ENCODE measurements around the gene STK39. TPM values are rescaled to one million over a fixed set of nuclear protein-coding genes. Genes with fewer than 3 reads are reported as not detected.

The STK39 gene
- total RNA-seq, 1 donor, result 18.1 TPM

DNA sequence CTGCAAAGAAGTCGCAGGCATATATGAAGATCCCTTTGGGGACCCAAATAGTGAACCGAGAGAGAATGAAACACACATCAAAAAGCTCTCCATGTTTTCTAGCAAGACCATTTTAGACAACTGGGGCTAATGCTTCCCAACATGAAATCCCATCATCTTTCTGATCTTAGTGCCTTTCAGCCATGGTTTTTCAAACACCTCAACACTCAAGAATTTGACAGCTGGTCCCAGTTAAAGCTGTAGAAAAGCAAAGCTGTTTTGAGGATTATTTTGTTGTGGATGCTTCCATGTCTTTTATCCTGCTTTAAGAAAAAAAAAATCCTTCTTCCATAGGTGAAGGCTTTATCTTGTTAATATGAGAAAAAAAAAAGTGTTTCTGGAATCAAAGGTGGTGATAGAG is 259.1 kb downstream of the STK39 start:
- Histone ChIP-seq H2AFZ (ENCODE audit: low read length) (no peak overlapping the region), H3K36me3 (ENCODE audit: insufficient read depth, low read length) (no peaks in the 10 kb centered on the region), H3K27me3 (ENCODE audit: insufficient read depth, low read length) (no peaks in the 10 kb centered on the region), H3K27ac (ENCODE audit: low read depth, low read length) (no peak overlapping the region), H3K4me1 (ENCODE audit: insufficient read depth, low read length) (no peaks in the 10 kb centered on the region), H3K79me2 (ENCODE audit: insufficient read depth, low read length) (no peaks in the 10 kb centered on the region), H4K20me1 (ENCODE audit: insufficient read depth, low read length) (no peaks in the 10 kb centered on the region), H3K9me3 (ENCODE audit: low read depth, low read length) (no peaks in the 10 kb centered on the region), H3K4me2 (ENCODE audit: insufficient read depth, low read length) (no peak overlapping the region), H3K4me3 (ENCODE audit: insufficient read depth, low read length) (no peak overlapping the region)
- TF ChIP-seq, protein P1, sequence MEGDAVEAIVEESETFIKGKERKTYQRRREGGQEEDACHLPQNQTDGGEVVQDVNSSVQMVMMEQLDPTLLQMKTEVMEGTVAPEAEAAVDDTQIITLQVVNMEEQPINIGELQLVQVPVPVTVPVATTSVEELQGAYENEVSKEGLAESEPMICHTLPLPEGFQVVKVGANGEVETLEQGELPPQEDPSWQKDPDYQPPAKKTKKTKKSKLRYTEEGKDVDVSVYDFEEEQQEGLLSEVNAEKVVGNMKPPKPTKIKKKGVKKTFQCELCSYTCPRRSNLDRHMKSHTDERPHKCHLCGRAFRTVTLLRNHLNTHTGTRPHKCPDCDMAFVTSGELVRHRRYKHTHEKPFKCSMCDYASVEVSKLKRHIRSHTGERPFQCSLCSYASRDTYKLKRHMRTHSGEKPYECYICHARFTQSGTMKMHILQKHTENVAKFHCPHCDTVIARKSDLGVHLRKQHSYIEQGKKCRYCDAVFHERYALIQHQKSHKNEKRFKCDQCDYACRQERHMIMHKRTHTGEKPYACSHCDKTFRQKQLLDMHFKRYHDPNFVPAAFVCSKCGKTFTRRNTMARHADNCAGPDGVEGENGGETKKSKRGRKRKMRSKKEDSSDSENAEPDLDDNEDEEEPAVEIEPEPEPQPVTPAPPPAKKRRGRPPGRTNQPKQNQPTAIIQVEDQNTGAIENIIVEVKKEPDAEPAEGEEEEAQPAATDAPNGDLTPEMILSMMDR (IDR thresholded peaks at IDR 0.05; ENCODE audit: extremely low read depth, low read depth, low read length), result no peak
- no peak for DNase-seq (ENCODE audit: insufficient read length, low spot score, missing footprints)

DNA sequence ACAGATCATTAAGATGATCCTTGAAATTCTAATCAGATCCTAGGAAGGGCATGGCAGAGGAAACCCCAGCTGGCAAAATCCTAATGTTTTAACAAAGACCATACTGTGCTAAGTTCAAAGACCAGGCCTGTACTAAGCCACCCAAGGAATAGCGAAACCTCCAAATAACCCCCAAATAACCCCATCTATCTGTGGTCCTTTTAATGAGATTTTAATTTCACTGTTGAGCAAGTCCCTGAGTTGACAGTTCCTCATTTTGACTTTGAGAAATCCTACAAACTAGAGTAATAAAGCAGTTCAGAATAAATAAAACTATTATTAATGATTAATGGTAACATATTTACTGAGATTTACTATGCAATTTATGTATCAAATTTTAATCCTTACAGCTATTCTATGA is 259.8 kb downstream of the STK39 start:
- H3K36me3 ChIP-seq (ENCODE audit: insufficient read depth, low read length), result no peaks in the 10 kb centered on the region
- H3K27ac ChIP-seq (ENCODE audit: low read depth, low read length), result no peak overlapping the region
- no peaks in the 10 kb centered on the region for H3K27me3 ChIP-seq (ENCODE audit: insufficient read depth, low read length)
- no peaks in the 10 kb centered on the region for H3K9me3 ChIP-seq (ENCODE audit: low read depth, low read length)
- DNase-seq (ENCODE audit: insufficient read length, low spot score, missing footprints), result no peak
- H4K20me1 ChIP-seq (ENCODE audit: insufficient read depth, low read length), result no peaks in the 10 kb centered on the region
- H3K4me3 ChIP-seq (ENCODE audit: insufficient read depth, low read length), result no peak overlapping the region
- TF ChIP-seq, protein P1 (IDR thresholded peaks at IDR 0.05; ENCODE audit: extremely low read depth, low read depth, low read length), result no peak
- no peak overlapping the region for H3K4me2 ChIP-seq (ENCODE audit: insufficient read depth, low read length)
- H2AFZ ChIP-seq (ENCODE audit: low read length), result no peak overlapping the region
- no peaks in the 10 kb centered on the region for H3K79me2 ChIP-seq (ENCODE audit: insufficient read depth, low read length)
- H3K4me1 ChIP-seq (ENCODE audit: insufficient read depth, low read length), result no peaks in the 10 kb centered on the region

DNA sequence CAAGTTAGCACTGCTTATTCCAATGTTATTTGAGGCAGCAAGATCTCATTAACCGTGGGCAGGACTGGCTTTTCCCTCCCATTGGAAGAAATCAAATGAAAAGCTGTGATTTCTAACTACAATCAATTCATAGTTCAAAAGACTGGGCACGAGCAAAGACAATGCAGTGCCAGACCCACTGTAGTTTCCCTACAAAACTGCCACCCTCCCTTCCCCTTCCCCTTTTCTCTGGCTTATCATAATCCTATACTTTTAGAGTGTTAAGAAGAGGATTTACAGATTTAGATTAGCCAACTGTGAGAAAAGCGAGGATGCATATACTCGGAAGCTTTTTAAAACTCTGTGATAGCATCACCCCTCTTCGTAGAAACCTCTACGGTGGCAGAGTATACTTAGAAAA is 260.4 kb downstream of the STK39 start:
- Histone ChIP-seq H3K9me3 (ENCODE audit: low read depth, low read length) (no peaks in the 10 kb centered on the region), H3K4me1 (ENCODE audit: insufficient read depth, low read length) (no peaks in the 10 kb centered on the region), H4K20me1 (ENCODE audit: insufficient read depth, low read length) (no peaks in the 10 kb centered on the region), H3K4me3 (ENCODE audit: insufficient read depth, low read length) (no peak overlapping the region), H3K36me3 (ENCODE audit: insufficient read depth, low read length) (no peaks in the 10 kb centered on the region), H3K79me2 (ENCODE audit: insufficient read depth, low read length) (no peaks in the 10 kb centered on the region), H3K4me2 (ENCODE audit: insufficient read depth, low read length) (no peak overlapping the region), H3K27me3 (ENCODE audit: insufficient read depth, low read length) (no peaks in the 10 kb centered on the region), H3K27ac (ENCODE audit: low read depth, low read length) (no peak overlapping the region), H2AFZ (ENCODE audit: low read length) (no peak overlapping the region)
- TF ChIP-seq, protein P1 (IDR thresholded peaks at IDR 0.05; ENCODE audit: extremely low read depth, low read depth, low read length), result no peak
- no peak for DNase-seq (ENCODE audit: insufficient read length, low spot score, missing footprints)

DNA sequence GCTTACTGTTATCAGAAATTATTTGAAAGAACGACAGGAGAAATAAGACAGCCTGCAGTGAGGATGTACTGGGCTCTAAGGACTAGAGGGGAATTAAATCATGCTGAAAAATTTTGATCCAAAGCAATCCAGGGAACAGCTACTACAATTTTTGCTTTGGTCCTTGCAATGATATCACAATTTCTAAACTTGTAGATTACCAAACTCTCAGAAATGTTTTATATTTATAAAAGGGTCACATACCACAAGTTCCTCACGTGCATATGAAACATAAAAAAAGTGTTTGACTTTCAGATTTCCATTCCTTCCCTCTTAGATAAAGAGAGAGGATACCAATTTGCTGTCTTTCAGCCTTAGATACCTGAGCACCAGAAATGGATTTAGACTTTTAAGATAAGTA is 261.2 kb downstream of the STK39 start:
- Histone ChIP-seq H4K20me1 (ENCODE audit: insufficient read depth, low read length) (no peaks in the 10 kb centered on the region), H3K36me3 (ENCODE audit: insufficient read depth, low read length) (no peaks in the 10 kb centered on the region), H3K27ac (ENCODE audit: low read depth, low read length) (no peak overlapping the region), H3K4me2 (ENCODE audit: insufficient read depth, low read length) (no peak overlapping the region), H2AFZ (ENCODE audit: low read length) (no peak overlapping the region), H3K27me3 (ENCODE audit: insufficient read depth, low read length) (no peaks in the 10 kb centered on the region), H3K4me1 (ENCODE audit: insufficient read depth, low read length) (no peaks in the 10 kb centered on the region), H3K79me2 (ENCODE audit: insufficient read depth, low read length) (no peaks in the 10 kb centered on the region), H3K9me3 (ENCODE audit: low read depth, low read length) (no peaks in the 10 kb centered on the region), H3K4me3 (ENCODE audit: insufficient read depth, low read length) (no peak overlapping the region)
- DNase-seq (ENCODE audit: insufficient read length, low spot score, missing footprints), result no peak
- TF ChIP-seq, protein P1 (IDR thresholded peaks at IDR 0.05; ENCODE audit: extremely low read depth, low read depth, low read length), result no peak

All from osteoblast (primary cell).